Urinary bladder (tissue), 4 donors: ENCODE data around the gene ISG15. TPM values are rescaled to one million over a fixed set of nuclear protein-coding genes. Genes with fewer than 3 reads are reported as not detected.
A peak's percentile ranks its signal among the peaks of the same experiment; 100 is the strongest.
"Not testable (repeated sequence)": the region's sequence is repeated elsewhere in the genome, so short reads cannot be mapped to it uniquely, and the experiment has no call there.

Experiments
- DNase-seq: peaks from one replicate; pipeline ENCODE4 v3.0.0-alpha.2; 2015; ENCODE audit errors: extremely low spot score
- H3K27ac ChIP-seq: one replicate; pipeline ENCODE4 v1.5.1; 2013; ENCODE audit warnings: low read depth, mild to moderate bottlenecking, moderate library complexity
- H3K36me3 ChIP-seq: one replicate; pipeline ENCODE4 v1.6.1; 2013; ENCODE audit warnings: mild to moderate bottlenecking, moderate library complexity; ENCODE audit not compliant: insufficient read depth
- H3K4me1 ChIP-seq: one replicate; pipeline ENCODE4 v1.6.1; 2013; ENCODE audit warnings: mild to moderate bottlenecking, moderate library complexity; ENCODE audit not compliant: insufficient read depth
- H3K4me3 ChIP-seq: one replicate; pipeline ENCODE4 v1.5.1; 2013; ENCODE audit warnings: low read depth, low read length
- WGBS: extraction: QIAGEN DNeasy Blood & Tissue Kit; methylation state at CpG from one replicate; pipeline ENCODE4 v1.1.7; 2013; 5-methylcytosine and 5-hydroxymethylcytosine counted together
- polyA plus RNA-seq: library from polyadenylated mRNA; stranded (reverse); fragments of 200-250 nt; gene quantifications from one replicate; pipeline ENCODE4 v1.2.3, GENCODE V29; 2013
- total RNA-seq: library from RNA; depleted of rRNA; stranded (reverse); fragments of >200 nt; gene quantifications from one replicate; pipeline ENCODE4 v1.2.3, GENCODE V29; 2014
- donor health status: healthy with polysubstance abuse.
- donor health status: healthy.

The ISG15 gene
- total and polyA plus RNA-seq, 2 donors, result 41.8 to 75.7 TPM

GRCh38 chr1:994546-994945 is 18.8 kb upstream of the ISG15 start:
- H3K27ac ChIP-seq, H3K4me3 ChIP-seq, H3K4me1 ChIP-seq, DNase-seq, H3K36me3 ChIP-seq: not testable (repeated sequence)
- WGBS, result 89% methylated on average over 6 of the region's 6 CpGs

GRCh38 chr1:995665-996633 is 17.3 kb upstream of the ISG15 start:
- no peaks in the 10 kb centered on the region for H3K4me1 ChIP-seq
- no peak for DNase-seq
- no peaks in the 10 kb centered on the region for H3K36me3 ChIP-seq
- no peak overlapping the region for H3K4me3 ChIP-seq
- WGBS, result 38% methylated on average over 30 of the region's 30 CpGs
- no peak overlapping the region for H3K27ac ChIP-seq

GRCh38 chr1:996851-997712 is 16.2 kb upstream of the ISG15 start:
- Histone ChIP-seq H3K4me1 (peaks cover 2% of the 10 kb centered on the region), H3K27ac (no peak overlapping the region), H3K36me3 (no peaks in the 10 kb centered on the region), H3K4me3 (no peak overlapping the region)
- WGBS, result 64% methylated on average over 24 of the region's 24 CpGs
- no peak for DNase-seq

DNA sequence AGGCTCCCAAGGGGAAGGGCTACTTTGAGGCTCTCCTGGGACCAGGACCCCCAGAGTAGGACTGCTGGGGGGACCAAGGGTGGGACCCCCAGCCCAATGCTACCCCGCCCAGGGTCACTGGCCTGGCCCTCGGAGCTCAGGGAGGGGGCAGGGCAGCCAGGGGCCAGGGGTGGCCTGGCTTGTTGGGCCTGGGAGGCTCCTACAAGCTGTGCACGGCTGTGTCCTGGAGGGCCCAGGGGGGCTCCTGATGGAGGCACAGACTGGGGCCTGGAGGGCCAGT is 15.6 kb upstream of the ISG15 start:
- no peak for DNase-seq
- H3K36me3 ChIP-seq, result no peaks in the 10 kb centered on the region
- WGBS, result 83% methylated on average over 3 of the region's 3 CpGs
- no peak overlapping the region for H3K27ac ChIP-seq
- H3K4me3 ChIP-seq, result no peak overlapping the region
- H3K4me1 ChIP-seq, result peaks cover 2% of the 10 kb centered on the region

GRCh38 chr1:997993-998744 is 15.1 kb upstream of the ISG15 start:
- Histone ChIP-seq H3K36me3 (no peaks in the 10 kb centered on the region), H3K4me3 (peak overlapping the region; percentile 62), H3K4me1 (peaks cover 2% of the 10 kb centered on the region), H3K27ac (no peak overlapping the region)
- 33% methylated on average over 75 of the region's 75 CpGs for whole genome bisulfite sequencing
- no peak for DNase-seq

DNA sequence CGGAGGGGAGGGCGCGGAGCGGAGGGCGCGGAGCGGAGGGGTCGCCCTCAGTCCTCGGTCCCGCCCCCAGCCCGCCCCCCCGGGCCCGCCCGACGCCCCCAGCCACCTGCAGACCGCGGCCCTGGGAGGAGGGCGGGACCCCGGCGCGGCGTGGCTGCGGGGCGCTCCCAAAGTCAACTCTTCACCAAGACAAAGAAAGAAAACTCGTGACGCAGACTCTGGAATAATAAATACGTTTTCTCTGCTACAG is 14.6 kb upstream of the ISG15 start:
- WGBS, result 2% methylated on average over 26 of the region's 27 CpGs
- no peak for DNase-seq
- peaks cover 2% of the 10 kb centered on the region for H3K4me1 ChIP-seq
- peak overlapping the region; percentile 62 for H3K4me3 ChIP-seq
- H3K27ac ChIP-seq, result no peak overlapping the region
- no peaks in the 10 kb centered on the region for H3K36me3 ChIP-seq

DNA sequence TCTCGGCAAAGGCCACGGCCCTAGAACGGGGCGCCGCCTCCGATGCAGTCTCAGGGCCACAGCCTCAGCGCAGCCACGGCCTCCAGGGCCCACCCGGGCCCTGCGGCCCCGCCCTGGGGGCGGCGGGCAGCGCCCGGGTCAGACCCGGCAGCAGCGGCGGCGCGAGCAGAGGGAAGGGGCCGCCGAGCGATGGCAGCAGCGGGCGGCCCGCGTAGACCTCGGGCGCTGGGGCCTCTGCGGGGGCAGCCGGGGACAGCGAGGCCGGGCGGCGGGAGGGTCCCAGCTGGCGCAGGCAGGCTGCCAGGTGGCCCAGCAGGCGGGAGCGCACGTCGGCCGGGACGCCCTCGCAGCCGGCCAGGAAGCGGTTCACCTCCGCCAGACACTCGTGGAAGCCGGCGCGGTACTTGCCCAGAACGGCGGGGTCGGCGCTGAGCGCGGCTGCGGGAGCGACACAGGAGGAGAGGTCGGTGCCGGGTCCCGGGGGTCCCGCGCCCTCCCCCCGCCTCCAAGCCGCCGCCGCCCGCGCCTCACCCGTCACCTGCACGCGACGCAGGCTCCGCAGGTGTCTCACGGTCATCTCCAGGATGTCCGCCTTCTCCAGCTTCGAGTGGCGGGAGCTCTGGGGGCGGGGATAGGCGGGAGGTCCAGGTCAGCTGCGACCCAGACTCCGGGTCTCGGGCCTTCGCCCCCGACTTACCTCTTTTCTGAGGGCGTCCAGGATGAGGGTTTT is 14.1 kb upstream of the ISG15 start:
- Histone ChIP-seq H3K4me1 (peaks cover 2% of the 10 kb centered on the region), H3K4me3 (peak overlapping the region; percentile 62), H3K36me3 (no peaks in the 10 kb centered on the region), H3K27ac (no peak overlapping the region)
- no peak for DNase-seq
- WGBS, result under 1% methylated on average over 85 of the region's 86 CpGs

GRCh38 chr1:999725-1000356 is 13.5 kb upstream of the ISG15 start, which contains the start of gene HES4:
HES4 (minus strand) TSS chr1:1000097; CDS start chr1:999973, 124 bp downstream.
- peak within 1 kb of the TSS; percentile 93 for H3K27ac ChIP-seq
- peaks cover 2% of the 10 kb centered on the region for H3K4me1 ChIP-seq
- H3K36me3 ChIP-seq, result no peaks in the 10 kb centered on the region
- H3K4me3 ChIP-seq, result peak within 1 kb of the TSS; percentile 62
- 2% methylated on average over 95 of the region's 95 CpGs for WGBS
- peak; percentile 84 for DNase-seq

DNA sequence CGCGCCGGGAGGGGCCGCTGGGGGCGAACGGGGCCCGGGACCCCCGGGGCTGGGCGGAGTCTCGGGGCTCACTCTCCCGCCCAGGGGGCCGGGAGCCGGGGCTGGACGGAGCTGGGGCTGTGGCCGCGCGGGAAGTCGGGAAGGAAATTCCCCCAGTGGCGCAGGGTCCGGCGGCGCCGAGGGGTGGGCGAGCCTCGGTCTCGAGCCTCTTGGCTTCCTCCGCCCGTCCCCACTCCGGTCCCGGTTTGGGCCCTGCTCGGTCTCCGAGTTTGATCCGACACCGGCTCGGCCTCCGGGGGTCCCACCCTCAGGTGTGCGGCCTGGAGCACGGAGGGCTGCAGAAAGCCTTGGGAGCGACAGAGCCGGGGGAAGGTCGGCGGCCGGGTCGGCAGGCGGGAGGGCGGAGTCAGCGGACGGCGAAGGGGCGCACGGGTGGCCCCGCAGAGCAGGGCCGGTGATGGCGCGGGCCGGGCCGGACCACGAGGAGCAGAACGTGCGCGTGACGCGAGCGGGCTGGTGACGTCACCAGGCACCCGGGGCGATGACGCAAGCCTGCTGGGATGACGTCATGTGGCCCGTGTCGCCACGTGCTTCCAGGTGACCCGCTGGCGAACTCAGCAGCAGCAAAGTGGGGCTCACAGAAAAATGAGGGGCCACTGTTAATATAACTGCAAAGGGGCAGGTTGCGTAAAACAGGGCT is 12.8 kb upstream of the ISG15 start:
- DNase-seq, result no peak
- no peaks in the 10 kb centered on the region for H3K36me3 ChIP-seq
- H3K27ac ChIP-seq, result peak overlapping the region; percentile 93
- WGBS, result 1% methylated on average over 75 of the region's 75 CpGs
- H3K4me3 ChIP-seq, result peak overlapping the region; percentile 62
- H3K4me1 ChIP-seq, result peaks cover 5% of the 10 kb centered on the region

GRCh38 chr1:1001057-1001783 is 12.1 kb upstream of the ISG15 start:
- peaks cover 5% of the 10 kb centered on the region for H3K4me1 ChIP-seq
- DNase-seq, result no peak
- no peaks in the 10 kb centered on the region for H3K36me3 ChIP-seq
- WGBS, result 1% methylated on average over 58 of the region's 58 CpGs
- peak overlapping the region; percentile 46 for H3K27ac ChIP-seq
- H3K4me3 ChIP-seq, result peak overlapping the region; percentile 62

GRCh38 chr1:1003618-1004419 is 9.5 kb upstream of the ISG15 start:
- Histone ChIP-seq H3K4me1 (peaks cover 5% of the 10 kb centered on the region), H3K4me3 (no peak overlapping the region), H3K36me3 (no peaks in the 10 kb centered on the region), H3K27ac (no peak overlapping the region)
- 84% methylated on average over 22 of the region's 22 CpGs for WGBS
- no peak for DNase-seq
